Caco-2 (cell line): ENCODE measurements around the gene AMZ1. TPM values are rescaled to one million over a fixed set of nuclear protein-coding genes. Genes with fewer than 3 reads are reported as not detected.

Source experiments
- BruUV-seq: library from RNA; stranded (reverse); fragments of 400-500 nt; replicated peaks from 2 replicates; lab custom pipeline; 2021; lab: Mats Ljungman, UMichigan
- CTCF ChIA-PET: fragments of 300-600 bp; sonication (Branson Sonifier 250); formaldehyde crosslinking; loops from one replicate; lab custom pipeline; 2022; ENCODE audit warnings: antibody characterized with exemption; lab: Charles Lee
- POLR2A ChIA-PET: fragments of 300-600 bp; sonication (Branson Sonifier 250); formaldehyde crosslinking; loops from one replicate; lab custom pipeline; 2022; ENCODE audit warnings: antibody characterized with exemption; lab: Charles Lee
- DNase-seq, 2 experiments: peaks; one replicate each; pipeline versions ENCODE4 v3.0.0 to v3.0.0-alpha.2; 2020 to 2022
- H3K27me3 ChIP-seq: replicated peaks from 2 replicates; pipeline ENCODE4 v1.6.0; 2011; ENCODE audit warnings: low read length; ENCODE audit not compliant: control insufficient read depth, insufficient read depth
- H3K36me3 ChIP-seq: 2 replicates; pipeline ENCODE4 v1.5.1; 2011; ENCODE audit warnings: low read length; ENCODE audit not compliant: control insufficient read depth, insufficient read depth
- H3K4me1 ChIP-seq: fragments of 250-450 bp; sonication (Bioruptor Pico); 2 replicates; pipeline ENCODE4 v1.5.1; 2020; ENCODE audit warnings: mild to moderate bottlenecking
- H3K4me3 ChIP-seq: 2 replicates; pipeline ENCODE4 v1.5.1; 2011; ENCODE audit warnings: low read depth, mild to moderate bottlenecking, control low read depth, low read length
- H3K9me3 ChIP-seq: fragments of 250-450 bp; sonication (Bioruptor Pico); 2 replicates; pipeline ENCODE4 v1.5.1; 2020; ENCODE audit warnings: mild to moderate bottlenecking, moderate library complexity
- H3K27ac Mint-ChIP-seq: one replicate; pipeline ENCODE4 v1.8.0; 2022; ENCODE audit warnings: mixed read lengths; ENCODE audit not compliant: unreplicated experiment
- H3K27me3 Mint-ChIP-seq: one replicate; pipeline ENCODE4 v1.8.0; 2022; ENCODE audit warnings: mixed read lengths; ENCODE audit not compliant: insufficient read depth, unreplicated experiment
- H3K36me3 Mint-ChIP-seq: one replicate; pipeline ENCODE4 v1.8.0; 2022; ENCODE audit warnings: mild to moderate bottlenecking, mixed read lengths; ENCODE audit not compliant: insufficient read depth, unreplicated experiment
- H3K4me1 Mint-ChIP-seq: one replicate; pipeline ENCODE4 v1.8.0; 2022; ENCODE audit warnings: low read depth, mixed read lengths; ENCODE audit not compliant: unreplicated experiment
- H3K4me3 Mint-ChIP-seq: one replicate; pipeline ENCODE4 v1.8.0; 2022; ENCODE audit warnings: mild to moderate bottlenecking, moderate library complexity, mixed read lengths; ENCODE audit not compliant: unreplicated experiment
- H3K9me3 Mint-ChIP-seq: one replicate; pipeline ENCODE4 v1.8.0; 2022; ENCODE audit warnings: mixed read lengths; ENCODE audit not compliant: unreplicated experiment
- intact Hi-C: fragments of 100-400 bp; cut with micrococcal nuclease; formaldehyde crosslinking; loops from one replicate; pipeline ENCODE4 v1.10.0; 2022; ENCODE audit not compliant: unreplicated experiment
- total RNA-seq: library from RNA; stranded (reverse); gene quantifications from 2 replicates; pipeline ENCODE4 v1.2.3, GENCODE V29; 2022
- TF ChIP-seq, protein P1 (sequence below), 2 experiments: fragments of 200-600 bp in 1 of 2; IDR thresholded peaks; 1 replicate in 1 of 2; 2 replicates in 1 of 2; pipeline versions ENCODE4 v1.5.1 to v1.8.0; 2011 to 2022; ENCODE audit warnings: antibody characterized with exemption in 1 of 2, control low read depth in 1 of 2, inconsistent platforms in 1 of 2, low read depth in 1 of 2, low read length in 1 of 2, mild to moderate bottlenecking in 1 of 2, moderate library complexity in 1 of 2; ENCODE audit not compliant: insufficient read depth in 1 of 2, severe bottlenecking in 1 of 2, unreplicated experiment in 1 of 2

AMZ1 gene
- total RNA-seq, 1 experiment from 2014 or later = 0.11 TPM

DNA sequence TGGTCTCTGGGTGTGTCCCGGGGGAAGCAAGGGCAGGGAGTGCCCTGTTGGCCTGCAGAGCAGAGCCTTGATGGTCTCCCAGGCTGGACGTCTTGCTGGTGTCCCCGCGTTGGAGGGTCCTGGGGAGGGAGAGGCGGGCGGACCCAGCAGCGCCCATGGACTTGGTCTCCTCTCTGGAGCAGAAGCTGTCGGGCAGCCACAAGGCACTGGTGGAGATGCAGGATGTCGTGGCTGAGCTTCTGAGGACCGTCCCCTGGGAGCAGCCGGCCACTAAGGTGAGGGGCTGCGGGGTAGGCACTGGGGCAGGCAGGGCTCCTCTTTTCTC, 35.3 kb upstream of the AMZ1 start:
- Mint-ChIP-seq H3K36me3 (peaks cover 6% of the 10 kb centered on the region), H3K27me3 (no peaks in the 10 kb centered on the region), H3K9me3 (no peaks in the 10 kb centered on the region), H3K4me3 (no peak overlapping the region), H3K4me1 (no peaks in the 10 kb centered on the region), H3K27ac (no peak overlapping the region)
- Histone ChIP-seq H3K4me3 (no peak overlapping the region), H3K9me3 (no peaks in the 10 kb centered on the region), H3K27me3 (no peaks in the 10 kb centered on the region), H3K36me3 (peaks cover 1% of the 10 kb centered on the region), H3K4me1 (no peaks in the 10 kb centered on the region)
- BruUV-seq = no TSS peak
- TF ChIP-seq, protein P1, sequence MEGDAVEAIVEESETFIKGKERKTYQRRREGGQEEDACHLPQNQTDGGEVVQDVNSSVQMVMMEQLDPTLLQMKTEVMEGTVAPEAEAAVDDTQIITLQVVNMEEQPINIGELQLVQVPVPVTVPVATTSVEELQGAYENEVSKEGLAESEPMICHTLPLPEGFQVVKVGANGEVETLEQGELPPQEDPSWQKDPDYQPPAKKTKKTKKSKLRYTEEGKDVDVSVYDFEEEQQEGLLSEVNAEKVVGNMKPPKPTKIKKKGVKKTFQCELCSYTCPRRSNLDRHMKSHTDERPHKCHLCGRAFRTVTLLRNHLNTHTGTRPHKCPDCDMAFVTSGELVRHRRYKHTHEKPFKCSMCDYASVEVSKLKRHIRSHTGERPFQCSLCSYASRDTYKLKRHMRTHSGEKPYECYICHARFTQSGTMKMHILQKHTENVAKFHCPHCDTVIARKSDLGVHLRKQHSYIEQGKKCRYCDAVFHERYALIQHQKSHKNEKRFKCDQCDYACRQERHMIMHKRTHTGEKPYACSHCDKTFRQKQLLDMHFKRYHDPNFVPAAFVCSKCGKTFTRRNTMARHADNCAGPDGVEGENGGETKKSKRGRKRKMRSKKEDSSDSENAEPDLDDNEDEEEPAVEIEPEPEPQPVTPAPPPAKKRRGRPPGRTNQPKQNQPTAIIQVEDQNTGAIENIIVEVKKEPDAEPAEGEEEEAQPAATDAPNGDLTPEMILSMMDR (IDR thresholded peaks at IDR 0.05; ENCODE audit: insufficient read depth in 1 of 2, low read depth in 1 of 2, low read length in 1 of 2, severe bottlenecking in 1 of 2, unreplicated experiment in 1 of 2) = no peak
- ChIA-PET POLR2A (no interaction called here), CTCF (interaction anchor here (0.6 kb wide), 1 partner anchor 21 kb away, joined by 8 read pairs; no protein-coding TSS in a partner anchor)
- no peak for DNase-seq
- intact Hi-C loops = no loop called here

DNA sequence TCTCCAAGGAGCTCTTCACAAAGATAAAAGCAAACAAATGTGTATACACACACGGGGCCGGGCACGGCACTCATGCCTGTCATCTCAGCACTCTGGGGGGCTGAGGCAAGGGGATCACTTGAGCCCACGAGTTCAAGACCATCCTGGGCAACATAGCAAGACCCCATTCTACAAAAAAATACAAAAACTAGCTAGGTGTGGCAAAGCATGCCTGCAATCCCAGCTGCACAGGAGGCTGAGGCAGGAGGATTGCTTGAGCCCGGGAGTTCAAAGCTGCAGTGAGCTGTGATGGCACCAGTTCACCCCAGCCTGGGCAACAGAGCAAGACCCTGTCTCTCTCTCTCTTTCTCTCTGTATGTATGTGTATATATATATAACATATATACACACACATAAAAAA, 33.9 kb upstream of the AMZ1 start:
- H3K36me3 ChIP-seq = peaks cover 1% of the 10 kb centered on the region
- POLR2A ChIA-PET = no interaction called here
- H3K27me3 ChIP-seq = no peaks in the 10 kb centered on the region
- H3K4me1 ChIP-seq = no peaks in the 10 kb centered on the region
- H3K27me3 Mint-ChIP-seq = no peaks in the 10 kb centered on the region
- peaks cover 6% of the 10 kb centered on the region for H3K36me3 Mint-ChIP-seq
- no peaks in the 10 kb centered on the region for H3K9me3 ChIP-seq
- intact Hi-C loops = no loop called here
- no peak overlapping the region for H3K4me3 ChIP-seq
- BruUV-seq = no TSS peak
- H3K4me1 Mint-ChIP-seq = no peaks in the 10 kb centered on the region
- no peaks in the 10 kb centered on the region for H3K9me3 Mint-ChIP-seq
- H3K27ac Mint-ChIP-seq = no peak overlapping the region
- TF ChIP-seq, protein P1 (IDR thresholded peaks at IDR 0.05; ENCODE audit: insufficient read depth in 1 of 2, low read depth in 1 of 2, low read length in 1 of 2, severe bottlenecking in 1 of 2, unreplicated experiment in 1 of 2) = no peak
- CTCF ChIA-PET = no interaction called here
- DNase-seq = no peak
- no peak overlapping the region for H3K4me3 Mint-ChIP-seq

DNA sequence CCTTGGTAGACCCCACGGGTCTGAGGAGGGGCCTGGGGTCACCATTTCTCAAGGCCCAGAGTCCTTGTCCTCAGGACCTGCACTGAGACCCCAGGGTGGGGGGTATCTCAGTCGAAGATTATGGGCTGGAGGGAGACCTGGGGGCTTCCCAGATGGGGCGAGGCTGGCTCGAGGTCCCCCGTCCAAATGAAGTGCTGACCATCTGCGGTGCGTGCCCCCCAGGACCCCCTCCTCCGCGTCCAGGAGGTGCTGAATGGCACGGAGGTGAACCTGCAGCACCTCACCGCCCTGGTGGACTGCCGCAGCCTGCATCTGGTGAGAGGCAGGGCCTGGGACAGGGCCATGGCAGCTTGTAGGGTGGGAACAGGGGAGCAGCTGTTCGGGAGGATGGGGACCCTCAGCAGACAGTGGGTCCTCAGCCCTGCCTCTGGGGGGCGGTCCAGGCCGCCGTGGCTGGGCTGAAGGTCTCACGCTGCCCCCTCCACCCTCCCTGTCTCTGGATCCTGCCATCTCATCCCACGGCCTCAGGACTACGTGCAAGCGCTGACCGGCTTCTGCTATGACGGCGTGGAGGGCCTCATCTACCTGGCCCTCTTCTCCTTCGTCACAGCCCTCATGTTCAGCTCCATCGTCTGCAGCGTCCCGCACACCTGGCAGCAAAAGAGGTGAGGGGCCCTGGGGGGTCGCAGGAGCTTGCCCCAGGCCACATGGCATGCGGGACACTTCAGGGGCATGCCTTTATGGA, 32.0 kb upstream of the AMZ1 start:
- TF ChIP-seq, protein P1 (IDR thresholded peaks at IDR 0.05; ENCODE audit: insufficient read depth in 1 of 2, low read depth in 1 of 2, low read length in 1 of 2, severe bottlenecking in 1 of 2, unreplicated experiment in 1 of 2) = no peak
- intact Hi-C loops = no loop called here

More for the DNA sequence above, 32.0 kb upstream of the AMZ1 start:
- no TSS peak for BruUV-seq
- H3K9me3 Mint-ChIP-seq = no peaks in the 10 kb centered on the region
- H3K4me1 ChIP-seq = no peaks in the 10 kb centered on the region
- DNase-seq = no peak
- peaks cover 6% of the 10 kb centered on the region for H3K36me3 Mint-ChIP-seq
- H3K27me3 ChIP-seq = no peaks in the 10 kb centered on the region
- ChIA-PET POLR2A (no interaction called here), CTCF (no interaction called here)
- no peak overlapping the region for H3K4me3 ChIP-seq
- no peaks in the 10 kb centered on the region for H3K9me3 ChIP-seq
- no peaks in the 10 kb centered on the region; the same call in none of the 2 replicates for H3K36me3 ChIP-seq
- H3K4me3 Mint-ChIP-seq = no peak overlapping the region
- no peak overlapping the region for H3K27ac Mint-ChIP-seq
- no peaks in the 10 kb centered on the region for H3K27me3 Mint-ChIP-seq
- no peaks in the 10 kb centered on the region for H3K4me1 Mint-ChIP-seq
